ENCODE results near the gene CAMSAP2. TPM values are rescaled to one million over a fixed set of nuclear protein-coding genes. Genes with fewer than 3 reads are reported as not detected.
A peak's percentile ranks its signal among the peaks of the same experiment; 100 is the strongest.

The CAMSAP2 gene
- total RNA-seq, 1 donor from 2014 or later, result 49.4 TPM

- Mint-ChIP-seq H3K4me3 (ENCODE audit: unreplicated experiment) (no peak overlapping the region), H3K27ac (ENCODE audit: unreplicated experiment) (no peak overlapping the region), H3K36me3 (ENCODE audit: low read depth, unreplicated experiment) (peaks cover 8% of the 10 kb centered on the region), H3K9me3 (ENCODE audit: unreplicated experiment) (no peaks in the 10 kb centered on the region), H3K4me1 (ENCODE audit: low read depth, unreplicated experiment) (no peaks in the 10 kb centered on the region), H3K27me3 (ENCODE audit: low read depth, unreplicated experiment) (no peaks in the 10 kb centered on the region)
- H4K20me1 ChIP-seq (ENCODE audit: insufficient read depth, low read length), result peaks cover 7% of the 10 kb centered on the region
- H3K36me3 ChIP-seq (ENCODE audit: insufficient read depth, low read length), result peaks cover 58% of the 10 kb centered on the region
- TF ChIP-seq EZH2 (IDR thresholded peaks at IDR 0.05; ENCODE audit: insufficient read depth, low read length) (no peak), CTCF (IDR thresholded peaks at IDR 0.05; ENCODE audit: insufficient read depth, low read depth, low read length) (no peak)
- H3K4me3 ChIP-seq (ENCODE audit: insufficient read depth, low read depth, low read length), result no peak overlapping the region
- no peak for DNase-seq (ENCODE audit: low read depth)
- H3K9ac ChIP-seq (ENCODE audit: low read length), result no peak overlapping the region
- H3K27ac ChIP-seq (ENCODE audit: low read depth, low read length), result no peak overlapping the region
- no peaks in the 10 kb centered on the region for H3K9me3 ChIP-seq (ENCODE audit: insufficient read depth, low read depth, low read length)
- FAIRE-seq, result no peak
- no peak overlapping the region for H2AFZ ChIP-seq (ENCODE audit: low read depth, low read length)
- peaks cover 3% of the 10 kb centered on the region for H3K79me2 ChIP-seq (ENCODE audit: insufficient read depth, low read length)
- no peaks in the 10 kb centered on the region for H3K4me1 ChIP-seq (ENCODE audit: insufficient read depth, low read length)
- H3K27me3 ChIP-seq (ENCODE audit: insufficient read depth, low read length), result no peaks in the 10 kb centered on the region
- H3K4me2 ChIP-seq (ENCODE audit: low read length), result no peak overlapping the region
Measured at GRCh38 chr1:200849430-200849829, 110.7 kb downstream of the CAMSAP2 start.

- no peak for DNase-seq (ENCODE audit: low read depth)
- H3K27ac Mint-ChIP-seq (ENCODE audit: unreplicated experiment), result no peak overlapping the region
- H3K79me2 ChIP-seq (ENCODE audit: insufficient read depth, low read length), result peaks cover 3% of the 10 kb centered on the region
- H3K9ac ChIP-seq (ENCODE audit: low read length), result no peak overlapping the region
- TF ChIP-seq CTCF (IDR thresholded peaks at IDR 0.05; ENCODE audit: insufficient read depth, low read depth, low read length) (no peak), EZH2 (IDR thresholded peaks at IDR 0.05; ENCODE audit: insufficient read depth, low read length) (no peak)
- H4K20me1 ChIP-seq (ENCODE audit: insufficient read depth, low read length), result peaks cover 7% of the 10 kb centered on the region
- no peak overlapping the region for H3K27ac ChIP-seq (ENCODE audit: low read depth, low read length)
- no peaks in the 10 kb centered on the region for H3K27me3 Mint-ChIP-seq (ENCODE audit: low read depth, unreplicated experiment)
- no peak overlapping the region for H2AFZ ChIP-seq (ENCODE audit: low read depth, low read length)
- H3K4me1 ChIP-seq (ENCODE audit: insufficient read depth, low read length), result no peaks in the 10 kb centered on the region
- H3K4me2 ChIP-seq (ENCODE audit: low read length), result no peak overlapping the region
- H3K4me3 Mint-ChIP-seq (ENCODE audit: unreplicated experiment), result no peak overlapping the region
- H3K4me1 Mint-ChIP-seq (ENCODE audit: low read depth, unreplicated experiment), result no peaks in the 10 kb centered on the region
- peaks cover 8% of the 10 kb centered on the region for H3K36me3 Mint-ChIP-seq (ENCODE audit: low read depth, unreplicated experiment)
- H3K36me3 ChIP-seq (ENCODE audit: insufficient read depth, low read length), result peaks cover 58% of the 10 kb centered on the region
- no peaks in the 10 kb centered on the region for H3K9me3 ChIP-seq (ENCODE audit: insufficient read depth, low read depth, low read length)
- no peaks in the 10 kb centered on the region for H3K9me3 Mint-ChIP-seq (ENCODE audit: unreplicated experiment)
- no peak for FAIRE-seq
- H3K4me3 ChIP-seq (ENCODE audit: insufficient read depth, low read depth, low read length), result no peak overlapping the region
- no peaks in the 10 kb centered on the region for H3K27me3 ChIP-seq (ENCODE audit: insufficient read depth, low read length)
Measured at GRCh38 chr1:200850554-200850953, 111.9 kb downstream of the CAMSAP2 start.

GRCh38 chr1:200856716-200857357, 118.1 kb downstream of the CAMSAP2 start:
- Mint-ChIP-seq H3K36me3 (ENCODE audit: low read depth, unreplicated experiment) (peaks cover 5% of the 10 kb centered on the region), H3K9me3 (ENCODE audit: unreplicated experiment) (no peaks in the 10 kb centered on the region), H3K4me3 (ENCODE audit: unreplicated experiment) (no peak overlapping the region), H3K27ac (ENCODE audit: unreplicated experiment) (no peak overlapping the region), H3K4me1 (ENCODE audit: low read depth, unreplicated experiment) (no peaks in the 10 kb centered on the region), H3K27me3 (ENCODE audit: low read depth, unreplicated experiment) (no peaks in the 10 kb centered on the region)
- TF ChIP-seq EZH2 (IDR thresholded peaks at IDR 0.05; ENCODE audit: insufficient read depth, low read length) (no peak), CTCF (IDR thresholded peaks at IDR 0.05; ENCODE audit: insufficient read depth, low read depth, low read length) (no peak)
- no peak overlapping the region for H2AFZ ChIP-seq (ENCODE audit: low read depth, low read length)
- DNase-seq (ENCODE audit: low read depth), result peak; percentile 33
- no peak for FAIRE-seq
- H3K27me3 ChIP-seq (ENCODE audit: insufficient read depth, low read length), result no peaks in the 10 kb centered on the region
- H3K4me2 ChIP-seq (ENCODE audit: low read length), result no peak overlapping the region
- peaks cover 2% of the 10 kb centered on the region for H3K4me1 ChIP-seq (ENCODE audit: insufficient read depth, low read length)
- no peaks in the 10 kb centered on the region for H3K79me2 ChIP-seq (ENCODE audit: insufficient read depth, low read length)
- H3K9me3 ChIP-seq (ENCODE audit: insufficient read depth, low read depth, low read length), result no peaks in the 10 kb centered on the region
- no peak overlapping the region for H3K9ac ChIP-seq (ENCODE audit: low read length)
- peaks cover 9% of the 10 kb centered on the region for H4K20me1 ChIP-seq (ENCODE audit: insufficient read depth, low read length)
- H3K4me3 ChIP-seq (ENCODE audit: insufficient read depth, low read depth, low read length), result no peak overlapping the region
- H3K36me3 ChIP-seq (ENCODE audit: insufficient read depth, low read length), result peaks cover 39% of the 10 kb centered on the region
- H3K27ac ChIP-seq (ENCODE audit: low read depth, low read length), result no peak overlapping the region
